ENCODE data around the gene AP4S1.
"Not testable (repeated sequence)": the region's sequence is repeated elsewhere in the genome, so short reads cannot be mapped to it uniquely, and the experiment has no call there.

AP4S1 gene

GRCh38 chr14:31043379-31043778 is 17.9 kb downstream of the AP4S1 start:
- DNase-seq (ENCODE audit: low read depth), result no peak

GRCh38 chr14:31045501-31046080 is 20.1 kb downstream of the AP4S1 start:
- no peak for DNase-seq (ENCODE audit: low read depth)

GRCh38 chr14:31047503-31047902 is 22.1 kb downstream of the AP4S1 start:
- DNase-seq (ENCODE audit: low read depth), result no peak

GRCh38 chr14:31051023-31051422 is 25.6 kb downstream of the AP4S1 start:
- no peak for DNase-seq (ENCODE audit: low read depth)

- no peak for DNase-seq (ENCODE audit: low read depth)
Observed at GRCh38 chr14:31051511-31051910, 26.1 kb downstream of the AP4S1 start.

DNA sequence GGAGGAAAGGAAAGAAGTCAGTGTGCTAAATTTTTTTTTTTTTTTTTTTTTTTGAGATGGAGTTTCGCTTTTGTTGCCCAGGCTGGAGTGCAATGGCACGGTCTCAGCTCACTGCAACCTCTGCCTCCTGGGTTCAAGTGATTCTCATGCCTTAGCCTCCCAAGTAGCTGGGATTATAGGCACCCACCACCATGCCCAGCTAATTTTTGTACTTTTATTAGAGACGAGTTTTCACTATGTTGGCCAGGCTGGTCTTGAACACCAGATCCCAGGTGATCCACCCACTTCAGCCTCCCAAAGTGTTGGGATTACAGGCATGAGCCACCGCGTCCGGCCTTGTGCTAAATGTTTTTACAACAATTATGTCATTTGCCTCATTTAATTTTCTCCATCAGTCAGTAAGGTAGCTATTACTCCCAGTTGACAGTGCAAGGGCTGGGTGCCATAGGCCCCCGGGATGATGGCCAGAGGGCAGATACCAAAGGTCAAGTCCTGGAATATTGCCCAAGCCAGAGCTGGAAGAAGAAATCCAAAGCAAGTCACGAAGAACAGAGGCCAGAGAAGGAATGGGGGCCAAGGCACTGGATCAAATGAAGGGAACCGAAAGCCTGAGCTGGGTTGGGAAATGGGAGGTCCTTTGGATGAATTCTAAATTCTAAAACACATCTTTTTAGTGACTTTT is 27.6 kb downstream of the AP4S1 start:
- DNase-seq (ENCODE audit: low read depth), result not testable (repeated sequence)

DNA sequence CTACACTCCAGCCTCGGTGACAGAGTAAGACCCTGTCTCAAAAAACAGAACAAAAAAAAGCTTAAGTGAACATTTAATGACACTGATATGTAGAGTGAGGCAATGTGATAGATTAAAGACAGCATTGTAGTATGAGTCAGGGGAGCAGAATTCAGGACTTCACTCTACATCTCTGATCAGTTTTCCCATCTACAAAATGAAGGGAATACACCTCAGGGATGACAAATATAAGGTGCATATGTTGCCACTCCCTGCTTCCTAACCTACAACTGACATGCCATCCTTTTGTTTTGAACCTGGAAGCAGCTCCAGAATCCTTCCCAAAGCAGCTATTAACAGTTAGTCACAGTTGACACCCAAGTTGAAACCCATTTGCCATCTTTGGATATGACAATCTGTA is 31.6 kb downstream of the AP4S1 start:
- DNase-seq (ENCODE audit: low read depth), result no peak

DNA sequence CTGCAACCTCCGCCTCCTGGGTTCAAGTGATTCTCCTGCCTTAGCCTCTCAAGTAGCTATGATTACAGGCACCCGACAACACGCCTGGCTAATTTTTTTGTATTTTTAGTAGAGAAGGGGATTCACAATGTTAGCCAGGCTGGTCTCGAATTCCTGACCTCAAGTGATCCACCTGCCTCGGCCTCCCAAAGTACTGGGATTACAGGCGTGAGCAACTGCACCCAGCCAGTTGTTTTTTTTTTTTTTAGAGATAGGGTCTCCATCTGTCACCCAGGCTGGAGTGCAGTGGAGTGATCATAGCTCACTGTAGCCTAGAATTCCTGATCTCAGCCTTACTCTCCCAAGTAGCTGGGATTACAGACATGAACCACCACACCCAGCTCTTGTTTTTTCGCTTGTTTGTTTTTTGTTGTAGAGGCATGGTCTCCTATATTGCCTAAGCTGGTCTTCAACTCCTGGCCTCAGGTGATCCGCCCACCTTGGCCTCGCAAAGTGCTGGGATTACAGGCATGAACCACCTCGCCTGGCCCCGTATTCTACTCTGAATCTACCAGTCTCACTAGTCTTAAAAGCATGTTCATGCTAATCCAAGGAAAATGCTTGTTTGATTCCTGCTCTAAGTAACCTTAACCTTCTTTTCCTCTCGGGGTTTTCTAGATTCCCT is 32.4 kb downstream of the AP4S1 start:
- DNase-seq (ENCODE audit: low read depth), result no peak

DNA sequence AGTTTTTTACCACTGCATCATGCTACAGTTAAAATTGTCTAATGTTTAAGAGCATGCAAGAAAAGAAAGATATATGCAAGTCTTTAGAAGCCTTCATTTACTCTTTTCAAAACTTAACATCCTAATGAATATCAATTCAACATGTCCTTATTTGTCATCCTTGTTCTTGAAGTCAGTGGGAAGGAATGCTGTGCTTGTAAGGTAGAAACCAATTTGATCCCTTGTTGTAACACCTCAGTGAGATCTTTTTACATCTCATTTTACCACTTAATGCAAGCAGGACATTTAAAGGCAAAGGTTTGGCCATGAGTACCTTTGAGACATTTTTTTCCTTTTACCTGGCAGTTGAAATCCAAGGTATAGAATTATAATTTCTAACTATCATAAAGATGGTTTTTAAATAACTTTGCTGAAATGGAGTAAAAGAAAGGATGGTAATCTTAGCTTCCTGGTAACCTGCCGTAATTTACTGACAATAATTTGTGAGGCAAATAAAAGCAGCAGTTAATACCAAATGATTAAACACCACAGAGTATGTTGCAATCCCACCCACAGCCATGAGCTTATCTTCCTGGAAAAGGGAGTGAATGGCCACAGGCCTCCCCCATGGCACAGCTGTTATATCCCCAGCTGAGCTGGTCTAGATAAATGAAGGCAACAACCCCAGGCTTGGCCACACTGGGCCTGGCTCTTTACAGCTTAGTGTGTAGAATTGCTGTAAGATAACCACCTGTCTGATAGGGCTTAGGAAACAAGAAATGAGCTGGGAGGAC is 33.9 kb downstream of the AP4S1 start:
- DNase-seq (ENCODE audit: low read depth), result no peak

DNA sequence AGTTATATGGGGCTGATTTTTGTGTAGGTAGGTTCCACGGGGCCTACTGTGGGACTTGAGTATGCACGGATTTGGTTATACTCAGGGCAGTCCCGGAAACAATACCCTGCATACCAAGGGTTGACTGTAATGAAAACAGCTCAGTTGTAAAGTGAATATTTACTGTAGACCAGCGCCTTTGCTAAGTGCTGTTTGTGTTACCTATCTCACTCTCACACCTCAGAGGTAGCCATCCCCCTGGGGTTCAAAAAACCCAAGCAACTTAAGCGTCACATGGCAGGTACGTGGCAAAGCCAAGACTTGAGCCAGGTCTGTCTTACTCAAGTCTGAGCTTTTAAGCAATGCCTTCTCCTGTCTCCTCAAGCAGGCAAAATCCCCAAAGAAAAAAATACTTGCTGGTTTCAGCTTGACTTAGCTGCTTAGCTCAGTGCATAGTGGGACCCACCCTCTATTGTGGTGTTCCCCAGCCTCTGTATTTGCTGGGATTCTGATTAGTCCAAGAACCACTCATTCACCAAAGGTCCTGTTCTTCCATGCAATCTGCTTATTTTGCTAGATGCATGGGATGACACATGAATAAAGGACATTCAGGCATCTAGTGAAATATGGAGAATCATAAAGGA is 34.9 kb downstream of the AP4S1 start:
- DNase-seq (ENCODE audit: low read depth), result no peak

DNA sequence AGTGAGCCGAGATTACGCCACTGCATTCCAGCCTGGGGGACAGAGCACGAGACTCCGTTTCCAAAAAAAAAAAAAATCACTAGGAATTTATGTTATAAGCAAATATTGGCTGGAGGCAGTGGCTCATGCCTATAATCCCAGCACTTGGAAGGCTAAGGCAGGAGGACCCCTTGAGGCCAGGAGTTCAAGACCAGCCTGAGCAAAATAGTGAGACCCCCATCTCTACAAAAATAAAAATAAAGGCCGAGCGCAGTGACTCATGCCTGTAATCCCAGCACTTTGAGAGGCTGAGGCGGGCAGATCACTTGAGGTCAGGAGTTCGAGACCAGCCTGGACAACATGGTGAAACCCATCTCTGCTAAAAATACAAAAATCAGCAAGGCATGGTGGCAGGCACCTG is 37.5 kb downstream of the AP4S1 start:
- DNase-seq (ENCODE audit: low read depth), result not testable (repeated sequence)

DNA sequence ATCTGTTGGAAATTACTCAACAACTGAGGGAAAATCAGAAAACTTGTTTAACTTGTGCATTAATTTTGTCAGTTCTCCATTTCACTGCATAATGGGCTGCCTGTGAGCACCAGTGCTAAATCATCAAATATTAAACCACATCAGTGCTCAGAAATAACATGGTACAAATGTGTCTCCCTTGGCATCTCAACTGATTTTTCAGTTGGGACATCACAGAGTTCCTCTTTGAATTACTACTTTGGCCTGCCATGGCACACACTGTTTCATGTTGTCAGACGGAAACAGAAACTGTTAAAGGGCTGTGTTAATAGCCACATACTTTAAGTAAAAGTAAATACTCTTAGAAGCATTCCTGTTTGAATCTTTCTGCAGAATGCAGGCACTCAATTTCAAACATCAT is 42.8 kb downstream of the AP4S1 start:
- no peak for DNase-seq (ENCODE audit: low read depth)

- no peak for DNase-seq (ENCODE audit: low read depth)
Observed at GRCh38 chr14:31069343-31069742, 43.9 kb downstream of the AP4S1 start.

GRCh38 chr14:31070431-31070830 is 45.0 kb downstream of the AP4S1 start:
- DNase-seq (ENCODE audit: low read depth), result no peak

DNA sequence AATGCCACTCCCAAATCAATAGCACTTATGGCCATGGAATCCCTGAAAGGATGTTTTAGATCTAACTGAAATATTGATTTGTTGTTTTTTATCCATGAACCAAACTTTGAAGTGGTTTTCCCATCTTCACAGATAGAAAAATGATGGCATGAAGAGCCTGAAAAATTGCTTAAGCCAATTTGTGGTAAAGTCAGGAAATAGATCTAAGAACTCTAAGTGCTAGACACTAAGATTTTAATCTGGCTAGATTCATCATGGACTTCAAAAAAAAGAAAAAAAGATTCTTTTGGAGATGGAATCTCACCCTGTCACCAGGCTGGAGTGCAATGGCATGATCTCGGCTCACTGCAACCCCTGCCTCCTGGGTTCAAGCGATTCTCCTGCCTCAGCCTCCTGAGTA is 45.7 kb downstream of the AP4S1 start:
- DNase-seq (ENCODE audit: low read depth), result no peak

- no peak for DNase-seq (ENCODE audit: low read depth)
Observed at GRCh38 chr14:31075144-31075543, 49.7 kb downstream of the AP4S1 start.

- DNase-seq (ENCODE audit: low read depth), result no peak
Observed at GRCh38 chr14:31078766-31079165, 53.3 kb downstream of the AP4S1 start.

DNA sequence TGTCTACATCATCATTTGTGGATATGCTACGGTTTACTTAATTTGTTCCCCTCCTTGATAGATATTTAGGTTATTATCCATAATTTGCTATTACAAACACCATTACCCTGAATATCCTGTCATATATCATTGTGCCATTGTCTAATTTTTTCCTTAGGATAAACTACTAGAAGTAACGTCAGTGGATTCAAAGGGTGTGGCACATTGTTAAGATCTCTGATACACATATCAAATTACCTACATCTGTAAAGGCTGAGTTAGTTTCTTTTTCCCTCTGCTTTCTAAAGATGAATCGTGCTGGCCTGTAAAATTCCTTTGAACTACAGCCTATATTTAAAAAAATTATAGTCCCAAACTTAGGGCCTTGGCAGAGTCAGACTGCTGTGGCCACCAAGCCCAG is 54.6 kb downstream of the AP4S1 start:
- DNase-seq (ENCODE audit: low read depth), result no peak

- DNase-seq (ENCODE audit: low read depth), result no peak
Observed at GRCh38 chr14:31080484-31080883, 55.0 kb downstream of the AP4S1 start.

DNA sequence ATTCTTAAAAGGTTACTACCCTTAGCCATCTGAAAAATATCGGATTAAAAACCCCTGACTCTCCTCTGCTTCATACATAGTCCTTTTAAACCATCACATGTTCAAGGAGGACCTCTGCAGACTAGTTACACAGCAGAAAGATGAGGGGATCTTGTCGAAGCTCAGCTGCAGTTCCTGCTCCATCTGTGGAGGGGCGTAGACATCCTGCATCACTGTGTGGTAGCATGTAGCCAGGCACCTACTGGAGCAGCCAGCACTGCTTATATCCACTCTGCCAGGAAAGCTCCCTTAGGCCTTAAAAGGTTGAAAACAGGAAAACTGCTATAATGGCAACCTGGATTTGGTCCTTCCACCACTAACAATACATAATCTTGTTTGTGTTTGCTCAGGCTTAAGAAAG is 58.3 kb downstream of the AP4S1 start:
- DNase-seq (ENCODE audit: low read depth), result no peak

GRCh38 chr14:31084385-31084784 is 58.9 kb downstream of the AP4S1 start:
- no peak for DNase-seq (ENCODE audit: low read depth)

DNA sequence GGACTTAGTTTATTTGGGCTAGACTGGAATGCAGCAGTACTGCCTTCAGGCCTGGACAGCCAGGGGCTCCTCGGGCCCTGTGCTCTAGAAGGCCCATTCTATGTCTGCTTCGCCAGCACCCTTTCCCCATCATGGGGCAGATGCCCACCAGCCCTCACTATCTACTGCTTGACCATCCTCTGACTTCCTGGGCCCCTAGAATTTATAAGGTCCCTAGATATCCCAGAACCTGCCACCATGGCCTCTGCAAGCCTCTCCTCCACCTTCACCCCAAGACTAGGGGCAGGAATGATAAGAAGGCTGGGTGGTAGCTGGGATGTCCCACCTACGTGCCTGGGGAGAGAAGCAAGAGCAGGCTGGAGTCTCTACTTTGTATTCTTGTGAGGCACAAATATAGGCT is 59.6 kb downstream of the AP4S1 start:
- no peak for DNase-seq (ENCODE audit: low read depth)

Data from activated T-cell treated with anti-CD3 and anti-CD28 coated beads for 1 hour (primary cell).